Natural killer cell treated with Interleukin-12 subunit alpha and Interleukin-12 subunit beta and Interleukin-15 and Interleukin-18, amount 100 ng/mL, for 72 hours (primary cell): ENCODE data around the gene AQP6. TPM values are rescaled to one million over a fixed set of nuclear protein-coding genes. Genes with fewer than 3 reads are reported as not detected.
A peak's percentile ranks its signal among the peaks of the same experiment; 100 is the strongest.

Source experiments
- ATAC-seq, 2 donors: fragments of 150-1000 bp; cut with Tn5 transposase in 1 of 2; sonication (Bioruptor Pico), chemical (Tn5 transposase) in 1 of 2; 2 replicates each; pipeline ENCODE4 v1.10.0; 2021
- DNase-seq: peaks from one replicate; pipeline ENCODE4 v3.0.0; 2022; ENCODE audit warnings: low spot score
- H3K27ac Mint-ChIP-seq, 2 donors: 1 replicate in 1 of 2; 2 replicates in 1 of 2; pipeline ENCODE4 v1.8.0; 2022; ENCODE audit warnings: mixed read lengths in 2 of 2, mild to moderate bottlenecking in 1 of 2, moderate library complexity in 1 of 2
- H3K27me3 Mint-ChIP-seq, 2 donors: 1 replicate in 1 of 2; 2 replicates in 1 of 2; pipeline ENCODE4 v1.8.0; 2022; ENCODE audit warnings: mixed read lengths in 2 of 2
- H3K36me3 Mint-ChIP-seq: one replicate; pipeline ENCODE4 v1.8.0; 2022; ENCODE audit warnings: mixed read lengths
- H3K4me1 Mint-ChIP-seq, 2 donors: 1 replicate in 1 of 2; 2 replicates in 1 of 2; pipeline ENCODE4 v1.8.0; 2022; ENCODE audit warnings: low read depth in 2 of 2, mixed read lengths in 2 of 2, mild to moderate bottlenecking in 1 of 2
- H3K4me3 Mint-ChIP-seq: one replicate; pipeline ENCODE4 v1.8.0; 2022; ENCODE audit warnings: mixed read lengths
- H3K9me3 Mint-ChIP-seq: 2 replicates; pipeline ENCODE4 v1.8.0; 2022; ENCODE audit warnings: mixed read lengths
- total RNA-seq, 2 donors: library from RNA; stranded (reverse); gene quantifications; one replicate each; pipeline ENCODE4 v1.2.3, GENCODE V29; 2022

AQP6 gene
- total RNA-seq, 2 donors from 2014 or later, result not detected

GRCh38 chr12:49936925-49937324, 35.8 kb upstream of the AQP6 start:
- no peak for ATAC-seq

GRCh38 chr12:49937639-49938300, 35.0 kb upstream of the AQP6 start:
- H3K27ac Mint-ChIP-seq, result no peak overlapping the region
- ATAC-seq (no peak), DNase-seq (no peak)
- H3K4me3 Mint-ChIP-seq, result no peak overlapping the region
- peaks cover 8 to 18% of the 10 kb centered on the region in 2 donors for H3K27me3 Mint-ChIP-seq
- H3K36me3 Mint-ChIP-seq, result no peaks in the 10 kb centered on the region
- no peaks in the 10 kb centered on the region for H3K9me3 Mint-ChIP-seq
- H3K4me1 Mint-ChIP-seq, result no peaks in the 10 kb centered on the region

More at GRCh38 chr12:49936925-49937324, 35.8 kb upstream of the AQP6 start:
- no peaks in the 10 kb centered on the region for H3K9me3 Mint-ChIP-seq
- H3K27me3 Mint-ChIP-seq, result peaks cover 8 to 18% of the 10 kb centered on the region in 2 donors
- H3K36me3 Mint-ChIP-seq, result no peaks in the 10 kb centered on the region
- H3K4me1 Mint-ChIP-seq, result no peaks in the 10 kb centered on the region
- H3K27ac Mint-ChIP-seq, result no peak overlapping the region
- DNase-seq, result no peak
- H3K4me3 Mint-ChIP-seq, result no peak overlapping the region

GRCh38 chr12:49939307-49939706, 33.4 kb upstream of the AQP6 start:
- Mint-ChIP-seq H3K4me1 (peaks cover 0 to under 1% of the 10 kb centered on the region in 2 donors), H3K9me3 (no peaks in the 10 kb centered on the region), H3K4me3 (no peak overlapping the region), H3K27me3 (peaks cover 8 to 17% of the 10 kb centered on the region in 2 donors), H3K36me3 (no peaks in the 10 kb centered on the region), H3K27ac (no peak overlapping the region)
- no peak for ATAC-seq
- no peak for DNase-seq

- Mint-ChIP-seq H3K9me3 (no peaks in the 10 kb centered on the region), H3K4me3 (no peak overlapping the region), H3K4me1 (peaks cover 0 to 4% of the 10 kb centered on the region in 2 donors), H3K36me3 (no peaks in the 10 kb centered on the region), H3K27me3 (peaks cover 4 to 13% of the 10 kb centered on the region in 2 donors), H3K27ac (no peak overlapping the region)
- ATAC-seq, result peak in 1 of 2 donors; percentile 43
- DNase-seq, result no peak
These were observed 33.0 kb upstream of the AQP6 start for GRCh38 chr12:49939707-49940106.

- Mint-ChIP-seq H3K9me3 (no peaks in the 10 kb centered on the region), H3K4me3 (no peak overlapping the region), H3K36me3 (no peaks in the 10 kb centered on the region), H3K27ac (peak overlapping the region in 1 of 2 donors; percentile 39), H3K27me3 (peaks cover 0 to 3% of the 10 kb centered on the region in 2 donors), H3K4me1 (peaks cover 14 to 20% of the 10 kb centered on the region in 2 donors)
- ATAC-seq (no peak), DNase-seq (no peak)
These were observed 30.9 kb upstream of the AQP6 start for GRCh38 chr12:49941556-49942511.

- no peaks in the 10 kb centered on the region for H3K9me3 Mint-ChIP-seq
- no peak overlapping the region for H3K27ac Mint-ChIP-seq
- no peak overlapping the region for H3K4me3 Mint-ChIP-seq
These were observed 30.2 kb upstream of the AQP6 start for GRCh38 chr12:49942512-49942893.

GRCh38 chr12:49942921-49943624, 29.7 kb upstream of the AQP6 start:
- Mint-ChIP-seq H3K4me3 (no peak overlapping the region), H3K4me1 (peaks cover 14 to 20% of the 10 kb centered on the region in 2 donors), H3K27ac (no peak overlapping the region), H3K9me3 (no peaks in the 10 kb centered on the region), H3K36me3 (no peaks in the 10 kb centered on the region), H3K27me3 (peaks cover 0 to 7% of the 10 kb centered on the region in 2 donors)
- DNase-seq (no peak), ATAC-seq (no peak)

More at GRCh38 chr12:49942512-49942893, 30.2 kb upstream of the AQP6 start:
- Mint-ChIP-seq H3K4me1 (peaks cover 14 to 20% of the 10 kb centered on the region in 2 donors), H3K27me3 (peaks cover 0 to 3% of the 10 kb centered on the region in 2 donors), H3K36me3 (no peaks in the 10 kb centered on the region)
- ATAC-seq (no peak), DNase-seq (no peak)

- Mint-ChIP-seq H3K4me3 (no peak overlapping the region), H3K27ac (no peak overlapping the region), H3K27me3 (peaks cover 0 to 7% of the 10 kb centered on the region in 2 donors), H3K9me3 (no peaks in the 10 kb centered on the region), H3K36me3 (no peaks in the 10 kb centered on the region), H3K4me1 (peaks cover 14 to 20% of the 10 kb centered on the region in 2 donors)
- DNase-seq, result no peak
- ATAC-seq, result no peak
These were observed 29.2 kb upstream of the AQP6 start for GRCh38 chr12:49943625-49943960.

- Mint-ChIP-seq H3K27me3 (peaks cover 0 to 12% of the 10 kb centered on the region in 2 donors), H3K4me3 (no peak overlapping the region), H3K4me1 (peaks cover 14 to 20% of the 10 kb centered on the region in 2 donors), H3K9me3 (no peaks in the 10 kb centered on the region), H3K36me3 (no peaks in the 10 kb centered on the region), H3K27ac (peak overlapping the region; percentile 77 to 87)
- no peak for ATAC-seq
- no peak for DNase-seq
These were observed 28.7 kb upstream of the AQP6 start for GRCh38 chr12:49944046-49944445.

- peaks cover 0 to 14% of the 10 kb centered on the region in 2 donors for H3K27me3 Mint-ChIP-seq
- no peak for DNase-seq
- H3K27ac Mint-ChIP-seq, result peak overlapping the region; percentile 77 to 87
- ATAC-seq, result no peak
- peaks cover 14 to 20% of the 10 kb centered on the region in 2 donors for H3K4me1 Mint-ChIP-seq
- no peaks in the 10 kb centered on the region for H3K9me3 Mint-ChIP-seq
- no peaks in the 10 kb centered on the region for H3K36me3 Mint-ChIP-seq
- peak overlapping the region; percentile 80 for H3K4me3 Mint-ChIP-seq
These were observed 28.0 kb upstream of the AQP6 start for GRCh38 chr12:49944718-49945117.

GRCh38 chr12:49945394-49946080, 27.2 kb upstream of the AQP6 start:
- peaks cover 0 to 18% of the 10 kb centered on the region in 2 donors for H3K27me3 Mint-ChIP-seq
- DNase-seq, result peak; percentile 85
- ATAC-seq, result peak; percentile 92 to 95
- H3K27ac Mint-ChIP-seq, result peak overlapping the region; percentile 77 to 87
- H3K4me1 Mint-ChIP-seq, result peaks cover 14 to 20% of the 10 kb centered on the region in 2 donors
- no peaks in the 10 kb centered on the region for H3K36me3 Mint-ChIP-seq
- H3K4me3 Mint-ChIP-seq, result peak overlapping the region; percentile 80
- H3K9me3 Mint-ChIP-seq, result no peaks in the 10 kb centered on the region

GRCh38 chr12:49946086-49946485, 26.7 kb upstream of the AQP6 start:
- H3K4me3 Mint-ChIP-seq, result peak overlapping the region; percentile 80
- H3K27me3 Mint-ChIP-seq, result peaks cover 0 to 18% of the 10 kb centered on the region in 2 donors
- DNase-seq, result no peak
- no peaks in the 10 kb centered on the region for H3K9me3 Mint-ChIP-seq
- H3K4me1 Mint-ChIP-seq, result peaks cover 14 to 20% of the 10 kb centered on the region in 2 donors
- H3K36me3 Mint-ChIP-seq, result no peaks in the 10 kb centered on the region
- ATAC-seq, result no peak
- H3K27ac Mint-ChIP-seq, result peak overlapping the region; percentile 77 to 87

GRCh38 chr12:49946497-49946896, 26.2 kb upstream of the AQP6 start:
- Mint-ChIP-seq H3K27ac (peak overlapping the region in 1 of 2 donors; percentile 87), H3K4me1 (peaks cover 14 to 20% of the 10 kb centered on the region in 2 donors), H3K9me3 (no peaks in the 10 kb centered on the region), H3K27me3 (peaks cover 0 to 18% of the 10 kb centered on the region in 2 donors), H3K4me3 (no peak overlapping the region), H3K36me3 (no peaks in the 10 kb centered on the region)
- no peak for DNase-seq
- ATAC-seq, result no peak
